CD4-positive, alpha-beta T cell (primary cell): Measurements from ENCODE around the gene PIP5K1B. TPM values are rescaled to one million over a fixed set of nuclear protein-coding genes. Genes with fewer than 3 reads are reported as not detected.

ENCODE experiments used
- ATAC-seq: fragments of 200-7000 bp; cut with Tn5 transposase; one replicate; pipeline ENCODE4 v1.10.0; 2022; ENCODE audit warnings: mild to moderate bottlenecking; ENCODE audit not compliant: poor library complexity
- CTCF ChIA-PET: fragments of 350-600 bp; sonication (Branson Sonifier 250); formaldehyde crosslinking; loops from one replicate; lab custom pipeline; 2021; ENCODE audit warnings: antibody characterized with exemption, inconsistent platforms; lab: Charles Lee
- POLR2A ChIA-PET: fragments of 350-600 bp; sonication (Branson Sonifier 250); formaldehyde crosslinking; loops from one replicate; lab custom pipeline; 2021; ENCODE audit warnings: antibody characterized with exemption, inconsistent platforms; lab: Charles Lee
- DNase-seq, 14 experiments: peaks; one replicate each; pipeline ENCODE4 v3.0.0-alpha.2; 2013 to 2020; ENCODE audit warnings: mixed read lengths in 2 of 14
- H3K27ac ChIP-seq, 2 donors: one replicate each; pipeline versions ENCODE4 v1.5.1 to v1.7.0; 2013; ENCODE audit warnings: low read length in 2 of 2, low read depth in 1 of 2, mild to moderate bottlenecking in 1 of 2
- H3K27me3 ChIP-seq, 2 experiments: 1 replicate in 1 of 2; 2 replicates in 1 of 2; pipeline versions ENCODE4 v1.6.1 to v1.7.0; 2013; ENCODE audit warnings: low read length in 2 of 2, control low read depth in 1 of 2, mild to moderate bottlenecking in 1 of 2, moderate library complexity in 1 of 2; ENCODE audit not compliant: insufficient read depth in 2 of 2, control insufficient read depth in 1 of 2
- H3K36me3 ChIP-seq: one replicate; pipeline ENCODE4 v1.6.1; 2013; ENCODE audit warnings: low read length, control low read depth; ENCODE audit not compliant: insufficient read depth
- H3K4me1 ChIP-seq: one replicate; pipeline ENCODE4 v1.6.1; 2013; ENCODE audit warnings: low read length, control low read depth; ENCODE audit not compliant: insufficient read depth
- H3K4me3 ChIP-seq: one replicate; pipeline ENCODE4 v1.5.1; 2013; ENCODE audit warnings: mild to moderate bottlenecking, low read length, moderate library complexity
- H3K9me3 ChIP-seq, 2 experiments: 1 replicate in 1 of 2; 2 replicates in 1 of 2; pipeline versions ENCODE4 v1.6.1 to v1.7.0; 2013; ENCODE audit warnings: low read length in 2 of 2, mild to moderate bottlenecking in 2 of 2, control low read depth in 1 of 2, moderate library complexity in 1 of 2; ENCODE audit not compliant: control insufficient read depth in 1 of 2, insufficient read depth in 1 of 2
- H3K27ac Mint-ChIP-seq: one replicate; pipeline ENCODE4 v1.8.0; 2020; ENCODE audit warnings: mixed read lengths
- H3K27me3 Mint-ChIP-seq: one replicate; pipeline ENCODE4 v1.8.0; 2021; ENCODE audit warnings: mixed read lengths
- H3K36me3 Mint-ChIP-seq: one replicate; pipeline ENCODE4 v1.8.0; 2021; ENCODE audit warnings: low read depth, mixed read lengths
- H3K4me1 Mint-ChIP-seq: one replicate; pipeline ENCODE4 v1.8.0; 2021; ENCODE audit warnings: low read depth, mixed read lengths
- H3K4me3 Mint-ChIP-seq: one replicate; pipeline ENCODE4 v1.8.0; 2020; ENCODE audit warnings: mild to moderate bottlenecking, mixed read lengths
- H3K9me3 Mint-ChIP-seq: one replicate; pipeline ENCODE4 v1.8.0; 2020; ENCODE audit warnings: mixed read lengths
- CTCF ChIP-seq: fragments of 200-600 bp; IDR thresholded peaks from one replicate; pipeline ENCODE4 v1.8.0; 2022; ENCODE audit warnings: antibody characterized with exemption, mild to moderate bottlenecking
- intact Hi-C, 2 experiments: fragments of 100-400 bp; cut with DNase I in 1 of 2; cut with micrococcal nuclease in 1 of 2; formaldehyde crosslinking; loops; one replicate each; pipeline versions ENCODE4 v1.15.1 to v1.9.0; 2023 to 2025; cut with DNase I, micrococcal nuclease
- total RNA-seq, 174 experiments: library from RNA in 2 of 174; stranded (reverse) in 2 of 174; gene quantifications; one replicate each; pipeline ENCODE4 v1.2.3 and lab custom pipeline; 2021 to 2026

The PIP5K1B gene
- total RNA-seq, 2 experiments from 2014 or later = not detected

GRCh38 chr9:68913054-68913453 is 208.0 kb downstream of the PIP5K1B start:
- Mint-ChIP-seq H3K4me3 (no peak overlapping the region), H3K27me3 (peaks cover 6% of the 10 kb centered on the region), H3K36me3 (no peaks in the 10 kb centered on the region), H3K4me1 (no peaks in the 10 kb centered on the region), H3K9me3 (no peaks in the 10 kb centered on the region), H3K27ac (no peak overlapping the region)
- no peaks in the 10 kb centered on the region for H3K36me3 ChIP-seq
- DNase-seq (no peak), ATAC-seq (no peak)
- ChIA-PET POLR2A (interaction anchor here (1.1 kb wide), 1 partner anchor 16 kb away, joined by 4 read pairs; no protein-coding TSS in a partner anchor), CTCF (interaction anchor here (1.0 kb wide), 1 partner anchor 87 kb away, joined by 3 read pairs; no protein-coding TSS in a partner anchor)
- TF ChIP-seq CTCF = no peak
- H3K4me3 ChIP-seq = no peak overlapping the region
- no peaks in the 10 kb centered on the region for H3K9me3 ChIP-seq
- no peaks in the 10 kb centered on the region for H3K4me1 ChIP-seq
- H3K27ac ChIP-seq = no peak overlapping the region
- H3K27me3 ChIP-seq = no peaks in the 10 kb centered on the region
- intact Hi-C loops = no loop called here

- H3K9me3 ChIP-seq = no peaks in the 10 kb centered on the region
- Mint-ChIP-seq H3K4me3 (no peak overlapping the region), H3K36me3 (no peaks in the 10 kb centered on the region), H3K9me3 (no peaks in the 10 kb centered on the region), H3K4me1 (peaks cover 3% of the 10 kb centered on the region), H3K27ac (no peak overlapping the region), H3K27me3 (peaks cover 6% of the 10 kb centered on the region)
- no peaks in the 10 kb centered on the region for H3K27me3 ChIP-seq
- no peak overlapping the region for H3K4me3 ChIP-seq
- TF ChIP-seq CTCF = no peak
- H3K4me1 ChIP-seq = no peaks in the 10 kb centered on the region
- POLR2A ChIA-PET = no interaction called here
- no peak overlapping the region for H3K27ac ChIP-seq
- ATAC-seq (no peak), DNase-seq (no peak)
- intact Hi-C loops = no loop called here
- H3K36me3 ChIP-seq = no peaks in the 10 kb centered on the region
- CTCF ChIA-PET = no interaction called here
Observed at GRCh38 chr9:68914751-68915150, 209.7 kb downstream of the PIP5K1B start.

GRCh38 chr9:68919661-68920060 is 214.6 kb downstream of the PIP5K1B start:
- Mint-ChIP-seq H3K27ac (no peak overlapping the region), H3K4me3 (no peak overlapping the region), H3K36me3 (no peaks in the 10 kb centered on the region), H3K27me3 (no peaks in the 10 kb centered on the region), H3K9me3 (no peaks in the 10 kb centered on the region), H3K4me1 (peaks cover 7% of the 10 kb centered on the region)
- no peak for ATAC-seq
- CTCF ChIA-PET = no interaction called here
- Histone ChIP-seq H3K36me3 (no peaks in the 10 kb centered on the region), H3K4me3 (no peak overlapping the region), H3K4me1 (no peaks in the 10 kb centered on the region), H3K9me3 (no peaks in the 10 kb centered on the region), H3K27ac (no peak overlapping the region), H3K27me3 (no peaks in the 10 kb centered on the region)
- no peak for TF ChIP-seq CTCF
- no peak for DNase-seq
- POLR2A ChIA-PET = no interaction called here
- intact Hi-C loops = no loop called here
